ENCODE results near the gene NOTO.

DNA sequence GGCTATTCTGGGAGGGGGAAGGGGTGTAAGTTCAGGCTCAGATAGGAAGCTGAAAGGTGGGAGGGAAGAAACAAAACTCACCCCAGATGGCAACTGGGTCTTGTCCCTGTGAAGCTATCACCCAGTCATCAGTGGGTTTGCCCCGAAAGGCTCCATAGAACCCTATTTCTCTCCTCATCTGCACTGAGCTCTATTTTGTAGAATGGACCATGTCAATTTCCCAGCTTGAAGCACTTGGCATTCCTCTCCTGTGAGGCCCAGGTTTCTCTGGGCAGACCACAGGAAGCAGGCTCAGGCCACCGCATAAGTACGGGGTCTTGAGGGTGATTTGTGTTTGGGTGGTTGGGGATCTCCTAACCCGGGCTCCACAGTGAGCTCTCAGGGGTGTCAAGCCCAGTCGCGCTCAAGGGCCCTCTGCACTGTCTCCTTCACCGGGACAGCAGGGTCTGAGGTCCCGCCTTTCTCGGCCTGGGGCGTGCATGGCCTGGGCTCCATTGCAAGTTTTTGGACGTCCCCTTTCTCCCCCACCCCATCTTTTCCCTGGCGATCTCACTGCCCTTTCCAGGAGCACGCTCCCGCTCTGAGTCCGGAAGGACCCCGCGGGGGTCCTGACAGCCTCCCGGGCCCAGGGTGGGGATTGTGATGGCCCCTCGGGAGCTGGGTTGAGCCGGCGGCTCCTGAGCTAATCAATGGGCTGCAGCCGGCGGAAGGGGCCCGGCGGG is 27.3 kb upstream of the NOTO start:
- no peak for TF ChIP-seq POLR2A (IDR thresholded peaks at IDR 0.05)
- TF ChIP-seq, protein P1, sequence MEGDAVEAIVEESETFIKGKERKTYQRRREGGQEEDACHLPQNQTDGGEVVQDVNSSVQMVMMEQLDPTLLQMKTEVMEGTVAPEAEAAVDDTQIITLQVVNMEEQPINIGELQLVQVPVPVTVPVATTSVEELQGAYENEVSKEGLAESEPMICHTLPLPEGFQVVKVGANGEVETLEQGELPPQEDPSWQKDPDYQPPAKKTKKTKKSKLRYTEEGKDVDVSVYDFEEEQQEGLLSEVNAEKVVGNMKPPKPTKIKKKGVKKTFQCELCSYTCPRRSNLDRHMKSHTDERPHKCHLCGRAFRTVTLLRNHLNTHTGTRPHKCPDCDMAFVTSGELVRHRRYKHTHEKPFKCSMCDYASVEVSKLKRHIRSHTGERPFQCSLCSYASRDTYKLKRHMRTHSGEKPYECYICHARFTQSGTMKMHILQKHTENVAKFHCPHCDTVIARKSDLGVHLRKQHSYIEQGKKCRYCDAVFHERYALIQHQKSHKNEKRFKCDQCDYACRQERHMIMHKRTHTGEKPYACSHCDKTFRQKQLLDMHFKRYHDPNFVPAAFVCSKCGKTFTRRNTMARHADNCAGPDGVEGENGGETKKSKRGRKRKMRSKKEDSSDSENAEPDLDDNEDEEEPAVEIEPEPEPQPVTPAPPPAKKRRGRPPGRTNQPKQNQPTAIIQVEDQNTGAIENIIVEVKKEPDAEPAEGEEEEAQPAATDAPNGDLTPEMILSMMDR (IDR thresholded peaks at IDR 0.05 in 4 of 5, conservative IDR thresholded peaks at IDR 0.05 in 1 of 5): no peak
